GM12864 (cell line): ENCODE data around the gene FMO2.

ENCODE experiments used
- DNase-seq: peaks from one replicate; pipeline ENCODE4 v3.0.0-alpha.2; 2011; ENCODE audit warnings: low read depth
- H3K4me3 ChIP-seq: 2 replicates; pipeline ENCODE4 v1.5.1; 2011; ENCODE audit warnings: mild to moderate bottlenecking, low read depth, low read length, control low read depth
- CTCF ChIP-seq: IDR thresholded peaks from 2 replicates; pipeline ENCODE4 v1.5.1; 2011; ENCODE audit warnings: low read depth, mild to moderate bottlenecking, moderate library complexity, low read length, control low read depth, inconsistent platforms; ENCODE audit errors: missing control alignments

Gene FMO2

GRCh38 chr1:171217658-171218443, 32.8 kb downstream of the FMO2 start:
- DNase-seq = no peak
- no peak overlapping the region for H3K4me3 ChIP-seq
- no peak for TF ChIP-seq CTCF

- no peak for TF ChIP-seq CTCF
- H3K4me3 ChIP-seq = no peak overlapping the region
- DNase-seq = no peak
Measured at GRCh38 chr1:171218661-171219060, 33.6 kb downstream of the FMO2 start.

- no peak overlapping the region for H3K4me3 ChIP-seq
- no peak for DNase-seq
- TF ChIP-seq CTCF = no peak
Measured at GRCh38 chr1:171219346-171220080, 34.4 kb downstream of the FMO2 start.

- no peak for TF ChIP-seq CTCF
- no peak overlapping the region for H3K4me3 ChIP-seq
- no peak for DNase-seq
Measured at GRCh38 chr1:171220081-171220420, 35.0 kb downstream of the FMO2 start.

GRCh38 chr1:171220581-171221054, 35.5 kb downstream of the FMO2 start:
- DNase-seq = no peak
- no peak for TF ChIP-seq CTCF
- no peak overlapping the region for H3K4me3 ChIP-seq

GRCh38 chr1:171221665-171222591, 36.8 kb downstream of the FMO2 start:
- DNase-seq = no peak
- no peak overlapping the region for H3K4me3 ChIP-seq
- TF ChIP-seq CTCF = no peak
